H1 (cell line): ENCODE results near the gene SEC24A. TPM values are rescaled to one million over a fixed set of nuclear protein-coding genes. Genes with fewer than 3 reads are reported as not detected.

Experiments
- ASH2L ChIP-seq: fragments of 200-600, 300-600 bp; sonication (generic); IDR thresholded peaks from one replicate; pipeline ENCODE4 v1.7.1; 2017; ENCODE audit warnings: low read length
- CBX8 ChIP-seq: fragments of 300-800, 300-1000 bp; sonication (generic); IDR thresholded peaks from 2 replicates; pipeline ENCODE4 v1.7.1; 2016; ENCODE audit warnings: low read depth, low read length, borderline replicate concordance
- CHD2 ChIP-seq: IDR thresholded peaks from 2 replicates; pipeline ENCODE4 v1.6.1; 2012; ENCODE audit warnings: low read length, improper control_type of control experiment
- E2F6 ChIP-seq: IDR thresholded peaks from 2 replicates; pipeline ENCODE4 v1.6.1; 2012; ENCODE audit warnings: inconsistent platforms
- EZH2 ChIP-seq: fragments of 200-600 bp; sonication (generic); IDR thresholded peaks from 2 replicates; pipeline ENCODE4 v1.7.1; 2012; ENCODE audit warnings: low read depth, mild to moderate bottlenecking, moderate library complexity, low read length, inconsistent platforms; ENCODE audit not compliant: severe bottlenecking
- GABPA ChIP-seq: IDR thresholded peaks from 2 replicates; pipeline ENCODE4 v1.6.1; 2011; ENCODE audit warnings: mild to moderate bottlenecking, low read length, moderate library complexity, borderline replicate concordance; ENCODE audit not compliant: insufficient read depth
- HDAC6 ChIP-seq: IDR thresholded peaks from one replicate; pipeline ENCODE4 v1.7.1; 2012; ENCODE audit warnings: low read depth, mild to moderate bottlenecking, inconsistent platforms, low read length, moderate library complexity
- KDM1A ChIP-seq: fragments of 200-600, 300-600 bp; sonication (generic); IDR thresholded peaks from 2 replicates; pipeline ENCODE4 v1.7.1; 2016; ENCODE audit warnings: mild to moderate bottlenecking, low read length, borderline replicate concordance
- KDM4A ChIP-seq: IDR thresholded peaks from one replicate; pipeline ENCODE4 v1.7.1; 2012; ENCODE audit warnings: low read depth, mild to moderate bottlenecking, moderate library complexity, low read length, inconsistent platforms; ENCODE audit not compliant: severe bottlenecking
- KDM5A ChIP-seq: fragments of 200-600 bp; IDR thresholded peaks from 2 replicates; pipeline ENCODE4 v1.7.1; 2012; ENCODE audit warnings: mild to moderate bottlenecking, low read length, inconsistent platforms, mixed read lengths
- SIN3A ChIP-seq, 2 experiments: IDR thresholded peaks in 1 of 2; conservative IDR thresholded peaks in 1 of 2; 2 replicates each; pipeline ENCODE4 v1.6.1; 2011 to 2012; ENCODE audit warnings: low read length in 2 of 2, improper control_type of control experiment in 1 of 2, low read depth in 1 of 2, mild to moderate bottlenecking in 1 of 2
- SP1 ChIP-seq: IDR thresholded peaks from 2 replicates; pipeline ENCODE4 v1.6.1; 2011; ENCODE audit warnings: low read depth, low read length
- TBP ChIP-seq: IDR thresholded peaks from 2 replicates; pipeline ENCODE4 v1.6.1; 2011; ENCODE audit warnings: low read depth, low read length, improper control_type of control experiment
- TCF12 ChIP-seq: IDR thresholded peaks from 2 replicates; pipeline ENCODE4 v1.6.1; 2011; ENCODE audit warnings: low read depth, mild to moderate bottlenecking, low read length
- YY1 ChIP-seq: IDR thresholded peaks from 2 replicates; pipeline ENCODE4 v1.6.1; 2011; ENCODE audit warnings: low read depth, mild to moderate bottlenecking, low read length
- polyA plus RNA-seq, 7 experiments: library from polyadenylated mRNA; depleted of rRNA in 3 of 7; stranded (reverse) in 5 of 7; unstranded in 2 of 7; fragments of >200 nt in 5 of 7; fragments of 200-250 nt in 2 of 7; gene quantifications; 1 replicate in 5 of 7; 2 replicates in 1 of 7; 4 replicates in 1 of 7; pipeline versions ENCODE4 v1.2.1 to v1.2.3, GENCODE V29; 2011 to 2013; ENCODE audit warnings: missing spikeins in 2 of 7, mixed read lengths in 2 of 7
- total RNA-seq: library from RNA; stranded (reverse); fragmentation: NEBNext Ultra II Directional; extraction: Animal tissue kit (Norgen Biotek cat#: 25700); gene quantifications from 2 replicates; pipeline ENCODE4 v1.2.1, GENCODE V29; 2021

Gene SEC24A
- total and polyA plus RNA-seq, 2 of the 8 experiments (the other 6 are each of a cell fraction or from before 2014, with no cell fraction given), result 18.8 to 33.7 TPM

GRCh38 chr5:134738963-134739661 is 90.5 kb downstream of the SEC24A start (continued):
- peak; percentile 98 for TF ChIP-seq E2F6
- TF ChIP-seq YY1, result 0 out of 2 replicates have a peak, but pooled peaks have one; percentile 6
- no peak for TF ChIP-seq EZH2
- no peak for TF ChIP-seq GABPA
- TF ChIP-seq TCF12, result no peak
- TF ChIP-seq TBP, result no peak
- TF ChIP-seq HDAC6, result no peak
- TF ChIP-seq CBX8, result no peak
- peak in 1 of 2 experiments; percentile 62; a peak in 2 of 4 replicates for TF ChIP-seq SIN3A (conservative IDR thresholded peaks at IDR 0.05 in 1 of 2, IDR thresholded peaks at IDR 0.05 in 1 of 2; ENCODE audit: low read depth in 1 of 2, low read length in 2 of 2)
- no peak for TF ChIP-seq CHD2
- no peak for TF ChIP-seq SP1
- no peak for TF ChIP-seq KDM4A
- TF ChIP-seq KDM1A, result no peak
- peak; percentile 0 for TF ChIP-seq ASH2L
- no peak for TF ChIP-seq KDM5A
